ENCODE measurements around the gene BMF.

The BMF gene

DNA sequence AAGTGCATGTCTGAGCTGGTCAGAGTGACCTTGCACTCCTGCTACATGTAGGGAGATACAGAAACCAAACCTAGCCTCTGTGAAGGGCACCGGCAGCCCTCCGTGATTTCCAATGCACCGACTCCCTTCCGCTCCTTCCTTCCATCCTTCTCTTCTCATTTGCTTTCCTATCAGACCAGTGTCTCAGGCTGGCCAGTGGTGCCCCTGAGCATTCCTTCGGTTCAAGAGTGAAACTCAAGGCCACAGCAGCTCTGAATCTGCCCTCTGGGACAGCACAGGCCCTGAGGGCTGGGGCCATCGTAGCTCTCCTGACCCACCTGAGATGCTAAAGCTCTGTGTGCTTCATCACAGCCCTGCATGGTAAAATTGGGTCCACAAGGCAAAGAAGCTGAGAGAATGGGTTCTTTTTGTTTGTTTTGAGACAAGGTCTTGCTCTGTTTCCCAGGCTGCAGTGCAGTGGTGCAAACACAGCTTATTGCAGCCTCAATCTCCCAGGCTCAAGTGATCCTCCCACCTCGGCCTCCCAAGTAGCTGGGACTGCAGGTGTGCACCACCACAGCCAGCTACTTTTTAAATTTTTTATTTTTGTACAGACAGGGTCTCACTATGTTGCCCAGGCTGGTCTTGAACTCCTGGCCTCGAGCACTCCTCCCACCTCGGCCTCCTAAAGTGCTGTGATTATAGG is 2.3 kb upstream of the BMF start:
- DNase-seq (ENCODE audit: low read depth) = no peak
- no peak overlapping the region for H3K4me3 ChIP-seq (ENCODE audit: low read length)
- TF ChIP-seq, protein P1, sequence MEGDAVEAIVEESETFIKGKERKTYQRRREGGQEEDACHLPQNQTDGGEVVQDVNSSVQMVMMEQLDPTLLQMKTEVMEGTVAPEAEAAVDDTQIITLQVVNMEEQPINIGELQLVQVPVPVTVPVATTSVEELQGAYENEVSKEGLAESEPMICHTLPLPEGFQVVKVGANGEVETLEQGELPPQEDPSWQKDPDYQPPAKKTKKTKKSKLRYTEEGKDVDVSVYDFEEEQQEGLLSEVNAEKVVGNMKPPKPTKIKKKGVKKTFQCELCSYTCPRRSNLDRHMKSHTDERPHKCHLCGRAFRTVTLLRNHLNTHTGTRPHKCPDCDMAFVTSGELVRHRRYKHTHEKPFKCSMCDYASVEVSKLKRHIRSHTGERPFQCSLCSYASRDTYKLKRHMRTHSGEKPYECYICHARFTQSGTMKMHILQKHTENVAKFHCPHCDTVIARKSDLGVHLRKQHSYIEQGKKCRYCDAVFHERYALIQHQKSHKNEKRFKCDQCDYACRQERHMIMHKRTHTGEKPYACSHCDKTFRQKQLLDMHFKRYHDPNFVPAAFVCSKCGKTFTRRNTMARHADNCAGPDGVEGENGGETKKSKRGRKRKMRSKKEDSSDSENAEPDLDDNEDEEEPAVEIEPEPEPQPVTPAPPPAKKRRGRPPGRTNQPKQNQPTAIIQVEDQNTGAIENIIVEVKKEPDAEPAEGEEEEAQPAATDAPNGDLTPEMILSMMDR (conservative IDR thresholded peaks at IDR 0.05; ENCODE audit: low read depth, low read length) = no peak

DNA sequence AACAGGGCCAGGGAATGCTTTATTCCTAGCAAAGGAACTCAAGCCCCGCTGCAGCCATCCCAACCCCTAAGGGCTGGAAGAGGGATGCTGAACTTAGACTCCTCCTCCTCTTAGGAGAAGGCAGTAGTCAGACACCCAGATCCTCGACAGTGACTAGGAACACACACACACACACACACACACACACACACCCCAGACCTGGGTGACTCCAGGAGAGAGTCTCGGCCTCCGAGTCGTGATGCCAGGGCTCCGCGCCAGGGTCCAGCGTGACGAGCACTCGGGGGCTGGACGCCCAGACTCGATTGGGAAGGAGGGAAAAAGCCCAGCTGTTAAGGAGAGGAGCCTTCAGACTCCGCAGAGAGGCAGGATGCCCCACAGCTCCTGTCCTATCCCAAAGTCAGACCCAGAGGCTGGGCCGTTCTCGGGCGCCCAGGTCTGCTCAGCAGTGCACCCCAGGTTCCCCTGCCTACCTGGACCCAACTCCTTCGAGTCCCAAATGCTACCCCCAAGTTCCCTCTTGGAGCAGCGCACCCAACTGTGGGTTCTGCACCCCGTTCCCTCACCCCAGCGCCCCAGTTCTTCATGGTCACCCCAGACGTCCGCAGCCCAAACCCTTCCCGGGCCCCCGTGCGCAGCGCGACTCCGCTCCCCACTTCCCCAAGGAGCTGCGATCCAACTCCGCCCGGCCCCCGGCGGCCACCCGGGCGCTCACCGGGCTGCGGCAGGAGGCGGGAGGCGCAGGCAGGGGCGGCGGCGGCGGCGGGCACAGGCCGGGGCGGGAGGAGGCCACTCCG is 421 bp downstream of the BMF start:
- DNase-seq (ENCODE audit: low read depth) = no peak
- TF ChIP-seq, protein P1 (conservative IDR thresholded peaks at IDR 0.05; ENCODE audit: low read depth, low read length) = no peak
- peak overlapping the region; percentile 94 for H3K4me3 ChIP-seq (ENCODE audit: low read length)

DNA sequence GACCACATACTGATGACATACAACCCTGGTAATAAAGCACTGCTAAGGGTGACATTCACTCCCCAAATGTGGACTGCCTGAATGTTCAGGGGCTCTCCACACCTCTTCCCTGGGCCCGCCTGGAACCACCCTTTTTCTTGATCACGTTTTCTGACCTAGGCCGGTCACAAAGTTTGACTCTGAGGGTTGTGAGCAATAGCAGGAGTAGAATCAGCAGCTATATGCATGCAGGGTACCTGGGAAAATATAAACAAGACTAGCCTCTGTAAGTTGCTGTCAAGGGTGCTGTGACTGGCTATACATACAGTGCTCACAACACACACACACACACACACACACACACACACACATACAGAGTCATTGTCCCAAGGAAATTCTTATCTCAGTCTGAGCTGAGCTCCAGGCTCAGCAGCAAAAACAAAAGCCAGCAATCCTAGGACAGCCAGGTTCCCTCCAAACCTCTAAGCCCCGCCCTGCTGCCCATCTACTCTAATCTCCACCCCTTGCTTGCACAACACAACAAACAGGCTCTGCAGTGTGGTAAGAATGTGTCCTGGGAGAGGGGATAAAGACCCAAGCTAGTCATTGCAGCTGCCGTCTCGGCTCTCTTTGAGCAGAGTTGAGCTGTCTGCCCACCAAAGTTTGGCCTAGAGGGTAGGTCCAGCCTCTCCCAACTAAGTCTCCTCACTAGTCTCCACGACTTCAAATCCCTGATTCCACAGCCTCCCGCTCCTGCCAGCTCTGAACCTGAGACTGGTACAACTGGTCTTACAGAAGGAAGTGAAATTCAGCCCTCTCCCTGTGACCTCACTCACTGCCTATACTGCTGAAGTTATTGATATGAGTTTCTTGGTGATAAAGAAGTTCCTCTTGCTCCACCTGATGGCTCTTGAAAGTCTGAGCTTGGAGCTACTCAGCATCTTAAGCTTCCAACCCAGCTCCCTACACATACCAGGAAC is 2.2 kb downstream of the BMF start:
- H3K4me3 ChIP-seq (ENCODE audit: low read length) = peak overlapping the region; percentile 94
- TF ChIP-seq, protein P1 (conservative IDR thresholded peaks at IDR 0.05; ENCODE audit: low read depth, low read length) = peak; percentile 9
- DNase-seq (ENCODE audit: low read depth) = peak; percentile 79

DNA sequence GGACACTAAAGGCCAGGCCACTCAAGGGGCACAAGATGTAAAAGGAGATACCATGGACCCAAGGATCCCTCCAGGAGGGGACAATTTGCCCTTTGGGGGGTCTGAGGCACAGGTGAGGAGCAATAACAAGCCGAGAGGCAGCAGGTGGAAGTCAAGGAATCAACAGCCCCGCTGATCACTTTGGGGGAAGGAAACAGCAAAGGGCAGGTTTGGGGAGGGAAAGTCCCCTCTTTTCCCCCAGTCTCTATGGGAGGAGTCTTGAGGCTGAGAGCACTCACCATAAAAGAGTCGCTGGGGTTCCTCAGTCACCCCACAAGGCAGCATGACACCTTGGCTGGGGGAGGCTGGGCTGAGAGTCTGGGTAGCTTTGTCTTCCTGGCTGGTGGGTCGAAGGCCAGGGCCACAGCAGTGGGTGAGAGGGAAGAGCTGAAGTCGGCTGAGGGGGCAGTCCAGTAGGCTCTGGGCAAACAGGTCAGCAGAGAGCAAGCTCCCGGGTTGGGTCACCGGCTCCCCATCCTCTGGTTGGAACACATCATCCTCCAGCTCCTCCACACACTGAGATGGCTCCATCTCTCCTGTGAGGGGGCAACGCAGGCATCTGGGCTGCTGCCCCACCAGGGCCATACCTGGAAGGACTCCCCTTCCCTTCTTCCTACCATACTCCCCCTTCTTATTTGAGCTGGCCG is 3.0 kb downstream of the BMF start:
- TF ChIP-seq, protein P1 (conservative IDR thresholded peaks at IDR 0.05; ENCODE audit: low read depth, low read length) = no peak
- no peak for DNase-seq (ENCODE audit: low read depth)
- H3K4me3 ChIP-seq (ENCODE audit: low read length) = peak overlapping the region; percentile 94

DNA sequence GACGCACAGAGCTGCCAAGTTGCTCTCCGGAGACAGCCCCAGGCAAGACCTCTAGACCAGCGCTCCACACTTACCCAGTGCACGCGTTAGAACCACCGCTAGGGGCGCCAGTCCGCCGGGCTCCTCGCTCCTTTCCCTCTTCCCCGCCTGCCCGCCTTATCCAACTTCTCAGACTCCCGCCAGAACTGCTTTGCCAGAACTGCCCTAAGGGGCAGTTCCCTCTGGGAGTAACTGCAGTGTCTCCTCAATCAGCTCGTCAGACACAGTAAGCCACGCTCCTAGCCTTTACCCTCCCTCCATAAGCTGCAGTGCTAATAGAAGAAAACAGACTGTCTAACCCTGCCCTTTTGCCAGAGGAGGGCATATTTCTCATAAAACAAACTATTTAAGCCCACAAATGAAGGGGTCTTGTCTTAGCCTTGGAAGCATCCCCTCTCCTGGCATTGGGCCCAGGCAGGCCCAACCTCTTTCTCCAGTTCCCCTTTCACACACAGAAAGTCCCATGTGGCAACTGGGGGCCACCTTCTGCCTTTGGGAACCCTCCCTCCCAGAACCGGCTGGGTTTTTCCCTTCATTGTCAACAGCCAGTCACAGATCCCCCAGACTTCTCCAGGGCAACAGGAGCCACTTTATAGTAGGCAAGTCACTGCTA is 3.7 kb downstream of the BMF start:
- TF ChIP-seq, protein P1 (conservative IDR thresholded peaks at IDR 0.05; ENCODE audit: low read depth, low read length) = peak; percentile 97
- no peak for DNase-seq (ENCODE audit: low read depth)
- peak overlapping the region; percentile 29 for H3K4me3 ChIP-seq (ENCODE audit: low read length)

DNA sequence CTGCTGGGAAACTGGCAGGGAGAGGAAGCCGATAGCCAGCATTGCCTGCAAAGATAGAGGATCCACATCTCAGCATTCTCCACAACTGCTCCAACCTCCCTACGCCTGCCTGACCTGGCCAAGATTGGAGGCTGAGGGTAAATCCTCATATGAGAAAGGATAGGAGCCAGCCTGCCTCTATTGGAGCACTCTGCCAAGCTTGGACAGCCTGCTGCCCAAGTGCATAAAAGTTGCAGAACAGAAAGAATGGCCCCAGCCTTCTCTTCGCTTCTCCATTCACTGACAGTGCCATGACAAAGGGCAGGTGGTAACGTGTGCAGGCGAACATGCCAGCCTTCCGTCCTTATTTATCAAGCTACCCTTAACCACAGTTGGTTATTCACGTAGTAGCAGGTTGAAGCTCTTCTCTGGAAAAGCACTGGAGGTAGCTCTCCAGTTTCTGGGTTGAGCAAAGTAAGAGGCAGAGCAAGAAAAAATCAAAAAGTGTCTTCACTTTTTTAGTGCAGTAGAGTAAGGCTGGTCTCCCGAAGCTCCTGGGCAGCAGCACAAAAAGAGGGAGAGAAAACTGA is 4.3 kb downstream of the BMF start:
- no peak for DNase-seq (ENCODE audit: low read depth)
- TF ChIP-seq, protein P1 (conservative IDR thresholded peaks at IDR 0.05; ENCODE audit: low read depth, low read length) = no peak
- peak overlapping the region; percentile 2 for H3K4me3 ChIP-seq (ENCODE audit: low read length)
